ENCODE measurements around the gene PLAGL1. TPM values are rescaled to one million over a fixed set of nuclear protein-coding genes. Genes with fewer than 3 reads are reported as not detected.

Gene PLAGL1
- total RNA-seq, 1 donor from 2014 or later, result 20.3 TPM

DNA sequence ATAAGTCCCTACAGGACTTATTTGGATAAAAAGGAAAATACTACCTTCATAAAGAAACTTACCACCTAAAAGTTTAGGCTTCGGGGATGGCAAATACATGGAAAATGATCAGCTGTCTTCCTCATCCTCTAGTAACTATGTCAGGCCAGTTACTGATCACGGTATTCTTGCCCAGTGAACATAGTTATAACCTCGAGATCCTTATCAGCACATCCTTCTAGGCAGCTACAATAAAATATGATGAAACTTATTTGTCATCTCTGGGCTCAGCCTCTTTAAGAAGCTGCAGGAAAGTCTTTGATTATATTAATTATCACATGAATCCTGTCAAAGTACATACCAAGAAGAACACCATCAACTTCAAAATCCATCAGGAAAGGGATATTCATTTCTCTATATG, 45.5 kb upstream of the PLAGL1 start:
- H3K4me3 ChIP-seq (ENCODE audit: insufficient read depth, low read depth, low read length), result no peak overlapping the region
- no peaks in the 10 kb centered on the region for H4K20me1 ChIP-seq (ENCODE audit: insufficient read depth, low read length)
- H3K27me3 Mint-ChIP-seq (ENCODE audit: low read depth, unreplicated experiment), result peaks cover 7% of the 10 kb centered on the region
- no peaks in the 10 kb centered on the region for H3K4me1 ChIP-seq (ENCODE audit: insufficient read depth, low read length)
- H2AFZ ChIP-seq (ENCODE audit: low read depth, low read length), result no peak overlapping the region
- no peaks in the 10 kb centered on the region for H3K79me2 ChIP-seq (ENCODE audit: insufficient read depth, low read length)
- H3K9ac ChIP-seq (ENCODE audit: low read length), result no peak overlapping the region
- H3K27ac Mint-ChIP-seq (ENCODE audit: unreplicated experiment), result no peak overlapping the region
- TF ChIP-seq, protein P1, sequence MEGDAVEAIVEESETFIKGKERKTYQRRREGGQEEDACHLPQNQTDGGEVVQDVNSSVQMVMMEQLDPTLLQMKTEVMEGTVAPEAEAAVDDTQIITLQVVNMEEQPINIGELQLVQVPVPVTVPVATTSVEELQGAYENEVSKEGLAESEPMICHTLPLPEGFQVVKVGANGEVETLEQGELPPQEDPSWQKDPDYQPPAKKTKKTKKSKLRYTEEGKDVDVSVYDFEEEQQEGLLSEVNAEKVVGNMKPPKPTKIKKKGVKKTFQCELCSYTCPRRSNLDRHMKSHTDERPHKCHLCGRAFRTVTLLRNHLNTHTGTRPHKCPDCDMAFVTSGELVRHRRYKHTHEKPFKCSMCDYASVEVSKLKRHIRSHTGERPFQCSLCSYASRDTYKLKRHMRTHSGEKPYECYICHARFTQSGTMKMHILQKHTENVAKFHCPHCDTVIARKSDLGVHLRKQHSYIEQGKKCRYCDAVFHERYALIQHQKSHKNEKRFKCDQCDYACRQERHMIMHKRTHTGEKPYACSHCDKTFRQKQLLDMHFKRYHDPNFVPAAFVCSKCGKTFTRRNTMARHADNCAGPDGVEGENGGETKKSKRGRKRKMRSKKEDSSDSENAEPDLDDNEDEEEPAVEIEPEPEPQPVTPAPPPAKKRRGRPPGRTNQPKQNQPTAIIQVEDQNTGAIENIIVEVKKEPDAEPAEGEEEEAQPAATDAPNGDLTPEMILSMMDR (IDR thresholded peaks at IDR 0.05; ENCODE audit: insufficient read depth, low read depth, low read length), result no peak
- no peak for TF ChIP-seq EZH2 (IDR thresholded peaks at IDR 0.05; ENCODE audit: insufficient read depth, low read length)
- H3K27me3 ChIP-seq (ENCODE audit: insufficient read depth, low read length), result peaks cover 4% of the 10 kb centered on the region
- no peaks in the 10 kb centered on the region for H3K36me3 Mint-ChIP-seq (ENCODE audit: low read depth, unreplicated experiment)
- FAIRE-seq (no peak), DNase-seq (ENCODE audit: low read depth) (no peak)
- no peaks in the 10 kb centered on the region for H3K9me3 ChIP-seq (ENCODE audit: insufficient read depth, low read depth, low read length)
- no peak overlapping the region for H3K27ac ChIP-seq (ENCODE audit: low read depth, low read length)
- H3K4me1 Mint-ChIP-seq (ENCODE audit: low read depth, unreplicated experiment), result peaks cover 4% of the 10 kb centered on the region
- no peaks in the 10 kb centered on the region for H3K36me3 ChIP-seq (ENCODE audit: insufficient read depth, low read length)
- H3K4me3 Mint-ChIP-seq (ENCODE audit: unreplicated experiment), result no peak overlapping the region
- peaks cover 9% of the 10 kb centered on the region for H3K9me3 Mint-ChIP-seq (ENCODE audit: unreplicated experiment)
- H3K4me2 ChIP-seq (ENCODE audit: low read length), result no peak overlapping the region

DNA sequence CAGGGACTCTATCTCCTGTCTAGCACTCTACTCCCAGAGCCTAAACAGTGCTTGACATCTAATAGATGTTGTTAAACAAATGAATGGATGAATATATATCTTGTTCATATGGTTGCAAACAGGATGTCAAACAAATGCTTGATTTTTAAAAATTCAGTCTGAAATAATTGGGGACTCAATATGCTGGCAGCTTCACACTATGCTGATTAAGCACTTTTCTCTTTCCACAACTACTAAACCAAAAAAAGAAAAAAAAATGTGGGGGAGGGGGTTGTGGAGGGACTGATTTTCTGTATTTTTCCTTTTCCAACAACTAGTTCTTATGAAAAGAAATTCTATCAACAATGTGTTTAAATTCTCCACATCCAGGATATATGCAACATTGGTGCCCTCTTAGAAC, 44.4 kb upstream of the PLAGL1 start:
- Histone ChIP-seq H3K4me3 (ENCODE audit: insufficient read depth, low read depth, low read length) (no peak overlapping the region), H3K4me2 (ENCODE audit: low read length) (no peak overlapping the region), H3K27ac (ENCODE audit: low read depth, low read length) (no peak overlapping the region), H3K9me3 (ENCODE audit: insufficient read depth, low read depth, low read length) (no peaks in the 10 kb centered on the region), H4K20me1 (ENCODE audit: insufficient read depth, low read length) (no peaks in the 10 kb centered on the region), H3K79me2 (ENCODE audit: insufficient read depth, low read length) (no peaks in the 10 kb centered on the region), H3K4me1 (ENCODE audit: insufficient read depth, low read length) (no peaks in the 10 kb centered on the region), H3K36me3 (ENCODE audit: insufficient read depth, low read length) (no peaks in the 10 kb centered on the region), H3K27me3 (ENCODE audit: insufficient read depth, low read length) (peaks cover 4% of the 10 kb centered on the region), H3K9ac (ENCODE audit: low read length) (no peak overlapping the region), H2AFZ (ENCODE audit: low read depth, low read length) (no peak overlapping the region)
- DNase-seq (ENCODE audit: low read depth) (no peak), FAIRE-seq (no peak)
- H3K4me3 Mint-ChIP-seq (ENCODE audit: unreplicated experiment), result no peak overlapping the region
- no peak for TF ChIP-seq EZH2 (IDR thresholded peaks at IDR 0.05; ENCODE audit: insufficient read depth, low read length)
- TF ChIP-seq, protein P1 (IDR thresholded peaks at IDR 0.05; ENCODE audit: insufficient read depth, low read depth, low read length), result no peak
- no peaks in the 10 kb centered on the region for H3K36me3 Mint-ChIP-seq (ENCODE audit: low read depth, unreplicated experiment)
- H3K27ac Mint-ChIP-seq (ENCODE audit: unreplicated experiment), result no peak overlapping the region
- H3K9me3 Mint-ChIP-seq (ENCODE audit: unreplicated experiment), result peaks cover 13% of the 10 kb centered on the region
- peaks cover 4% of the 10 kb centered on the region for H3K27me3 Mint-ChIP-seq (ENCODE audit: low read depth, unreplicated experiment)
- H3K4me1 Mint-ChIP-seq (ENCODE audit: low read depth, unreplicated experiment), result peaks cover 4% of the 10 kb centered on the region

DNA sequence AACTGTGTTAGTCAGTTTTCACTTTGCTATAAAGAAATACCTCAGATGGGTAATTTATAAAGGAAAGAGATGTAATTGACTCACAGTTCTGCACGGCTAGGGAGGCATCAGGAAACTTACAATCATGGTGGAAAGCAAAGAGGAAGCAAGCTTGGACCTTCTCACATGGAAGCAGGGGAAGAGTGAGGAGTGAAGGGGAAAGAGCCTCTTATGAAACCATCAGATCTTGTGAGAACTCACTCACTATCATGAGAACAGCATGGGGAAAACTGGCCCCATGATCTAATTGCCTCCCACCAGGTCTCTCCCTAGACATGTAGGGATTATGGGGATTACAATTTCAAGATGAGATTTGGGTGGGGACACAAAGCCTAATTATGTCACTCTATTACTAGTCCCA, 41.3 kb upstream of the PLAGL1 start:
- H3K36me3 Mint-ChIP-seq (ENCODE audit: low read depth, unreplicated experiment), result no peaks in the 10 kb centered on the region
- peaks cover 15% of the 10 kb centered on the region for H3K9me3 Mint-ChIP-seq (ENCODE audit: unreplicated experiment)
- no peak overlapping the region for H2AFZ ChIP-seq (ENCODE audit: low read depth, low read length)
- DNase-seq (ENCODE audit: low read depth) (no peak), FAIRE-seq (no peak)
- H3K9ac ChIP-seq (ENCODE audit: low read length), result no peak overlapping the region
- no peaks in the 10 kb centered on the region for H3K4me1 Mint-ChIP-seq (ENCODE audit: low read depth, unreplicated experiment)
- H3K9me3 ChIP-seq (ENCODE audit: insufficient read depth, low read depth, low read length), result no peaks in the 10 kb centered on the region
- no peak overlapping the region for H3K4me2 ChIP-seq (ENCODE audit: low read length)
- no peak overlapping the region for H3K27ac Mint-ChIP-seq (ENCODE audit: unreplicated experiment)
- H3K27me3 Mint-ChIP-seq (ENCODE audit: low read depth, unreplicated experiment), result peaks cover 4% of the 10 kb centered on the region
- TF ChIP-seq, protein P1 (IDR thresholded peaks at IDR 0.05; ENCODE audit: insufficient read depth, low read depth, low read length), result no peak
- TF ChIP-seq EZH2 (IDR thresholded peaks at IDR 0.05; ENCODE audit: insufficient read depth, low read length), result no peak
- H4K20me1 ChIP-seq (ENCODE audit: insufficient read depth, low read length), result no peaks in the 10 kb centered on the region
- no peaks in the 10 kb centered on the region for H3K36me3 ChIP-seq (ENCODE audit: insufficient read depth, low read length)
- H3K4me3 Mint-ChIP-seq (ENCODE audit: unreplicated experiment), result no peak overlapping the region
- no peak overlapping the region for H3K4me3 ChIP-seq (ENCODE audit: insufficient read depth, low read depth, low read length)
- H3K4me1 ChIP-seq (ENCODE audit: insufficient read depth, low read length), result no peaks in the 10 kb centered on the region
- no peaks in the 10 kb centered on the region for H3K79me2 ChIP-seq (ENCODE audit: insufficient read depth, low read length)
- H3K27me3 ChIP-seq (ENCODE audit: insufficient read depth, low read length), result no peaks in the 10 kb centered on the region
- no peak overlapping the region for H3K27ac ChIP-seq (ENCODE audit: low read depth, low read length)

Data from astrocyte (in vitro differentiated cells and primary cell).